ENCODE results near the gene SH2B3.

Gene SH2B3

GRCh38 chr12:111404362-111405148 is 1.2 kb upstream of the SH2B3 start:
- DNase-seq (ENCODE audit: low read depth, low spot score) = no peak
- no peak overlapping the region for H3K9ac ChIP-seq (ENCODE audit: insufficient read length)

GRCh38 chr12:111405149-111405858 is 419 bp upstream of the SH2B3 start:
- H3K27ac ChIP-seq = peak overlapping the region; percentile 89
- no peak overlapping the region for H3K9ac ChIP-seq (ENCODE audit: insufficient read length)

More at GRCh38 chr12:111404362-111405148, 1.2 kb upstream of the SH2B3 start:
- Histone ChIP-seq H3K4me3 (peak overlapping the region; percentile 92), H3K27ac (peak overlapping the region; percentile 89), H3K36me3 (ENCODE audit: insufficient read depth, low read length) (no peaks in the 10 kb centered on the region), H3K9me3 (ENCODE audit: low read depth, low read length) (no peaks in the 10 kb centered on the region)
- TF ChIP-seq FOXP2 (optimal IDR thresholded peaks at IDR 0.05; ENCODE audit: control extremely low read depth, extremely low read length, insufficient read depth) (no peak), EZH2 (IDR thresholded peaks at IDR 0.05) (no peak), POLR2AphosphoS5 (IDR thresholded peaks at IDR 0.05; ENCODE audit: borderline replicate concordance, low read depth, low read length) (0 out of 2 replicates have a peak, but pooled peaks have one; percentile 40)

GRCh38 chr12:111406474-111407376 is 1.0 kb downstream of the SH2B3 start:
- Histone ChIP-seq H3K27ac (peak overlapping the region; percentile 20; the same call in 1 of the 2 replicates), H3K4me3 (peak overlapping the region; percentile 92), H3K9me3 (ENCODE audit: low read depth, low read length) (no peaks in the 10 kb centered on the region), H3K36me3 (ENCODE audit: insufficient read depth, low read length) (no peaks in the 10 kb centered on the region), H3K9ac (ENCODE audit: insufficient read length) (peak overlapping the region; percentile 82)
- DNase-seq (ENCODE audit: low read depth, low spot score) = no peak
- no peak for TF ChIP-seq FOXP2 (optimal IDR thresholded peaks at IDR 0.05; ENCODE audit: control extremely low read depth, extremely low read length, insufficient read depth)
- no peak for TF ChIP-seq EZH2 (IDR thresholded peaks at IDR 0.05)
- peak; percentile 14; the same call in 1 of the 2 replicates for TF ChIP-seq POLR2AphosphoS5 (IDR thresholded peaks at IDR 0.05; ENCODE audit: borderline replicate concordance, low read depth, low read length)

More at GRCh38 chr12:111405149-111405858, 419 bp upstream of the SH2B3 start:
- Histone ChIP-seq H3K9me3 (ENCODE audit: low read depth, low read length) (no peaks in the 10 kb centered on the region), H3K36me3 (ENCODE audit: insufficient read depth, low read length) (no peaks in the 10 kb centered on the region), H3K4me3 (peak overlapping the region; percentile 92)
- DNase-seq (ENCODE audit: low read depth, low spot score) = no peak
- TF ChIP-seq EZH2 (IDR thresholded peaks at IDR 0.05) (no peak), POLR2AphosphoS5 (IDR thresholded peaks at IDR 0.05; ENCODE audit: borderline replicate concordance, low read depth, low read length) (peak; percentile 45; the same call in 1 of the 2 replicates), FOXP2 (optimal IDR thresholded peaks at IDR 0.05; ENCODE audit: control extremely low read depth, extremely low read length, insufficient read depth) (no peak)

GRCh38 chr12:111407377-111408115 is 1.8 kb downstream of the SH2B3 start:
- H3K9ac ChIP-seq (ENCODE audit: insufficient read length) = peak overlapping the region; percentile 82
- peak overlapping the region; percentile 5; the same call in 1 of the 2 replicates for H3K27ac ChIP-seq
- peak overlapping the region; percentile 92 for H3K4me3 ChIP-seq
- H3K9me3 ChIP-seq (ENCODE audit: low read depth, low read length) = no peaks in the 10 kb centered on the region
- TF ChIP-seq FOXP2 (optimal IDR thresholded peaks at IDR 0.05; ENCODE audit: control extremely low read depth, extremely low read length, insufficient read depth) (no peak), EZH2 (IDR thresholded peaks at IDR 0.05) (no peak), POLR2AphosphoS5 (IDR thresholded peaks at IDR 0.05; ENCODE audit: borderline replicate concordance, low read depth, low read length) (no peak; the same call in 1 of the 2 replicates)
- no peaks in the 10 kb centered on the region for H3K36me3 ChIP-seq (ENCODE audit: insufficient read depth, low read length)
- no peak for DNase-seq (ENCODE audit: low read depth, low spot score)

- TF ChIP-seq POLR2AphosphoS5 (IDR thresholded peaks at IDR 0.05; ENCODE audit: borderline replicate concordance, low read depth, low read length) (no peak), EZH2 (IDR thresholded peaks at IDR 0.05) (no peak), FOXP2 (optimal IDR thresholded peaks at IDR 0.05; ENCODE audit: control extremely low read depth, extremely low read length, insufficient read depth) (no peak)
- no peak for DNase-seq (ENCODE audit: low read depth, low spot score)
- H3K9ac ChIP-seq (ENCODE audit: insufficient read length) = no peak overlapping the region
- H3K9me3 ChIP-seq (ENCODE audit: low read depth, low read length) = no peaks in the 10 kb centered on the region
- H3K36me3 ChIP-seq (ENCODE audit: insufficient read depth, low read length) = no peaks in the 10 kb centered on the region
- H3K27ac ChIP-seq = peak overlapping the region; percentile 96
- peak overlapping the region; percentile 92 for H3K4me3 ChIP-seq
Observed at GRCh38 chr12:111408116-111408440, 2.4 kb downstream of the SH2B3 start.

- Histone ChIP-seq H3K4me3 (peak overlapping the region; percentile 92), H3K9me3 (ENCODE audit: low read depth, low read length) (no peaks in the 10 kb centered on the region), H3K36me3 (ENCODE audit: insufficient read depth, low read length) (no peaks in the 10 kb centered on the region), H3K27ac (peak overlapping the region; percentile 96), H3K9ac (ENCODE audit: insufficient read length) (peak overlapping the region; percentile 54)
- TF ChIP-seq EZH2 (IDR thresholded peaks at IDR 0.05) (no peak), POLR2AphosphoS5 (IDR thresholded peaks at IDR 0.05; ENCODE audit: borderline replicate concordance, low read depth, low read length) (no peak), FOXP2 (optimal IDR thresholded peaks at IDR 0.05; ENCODE audit: control extremely low read depth, extremely low read length, insufficient read depth) (no peak)
- no peak for DNase-seq (ENCODE audit: low read depth, low spot score)
Observed at GRCh38 chr12:111408686-111409402, 3.1 kb downstream of the SH2B3 start.

GRCh38 chr12:111409403-111409779 is 3.7 kb downstream of the SH2B3 start:
- Histone ChIP-seq H3K9me3 (ENCODE audit: low read depth, low read length) (no peaks in the 10 kb centered on the region), H3K9ac (ENCODE audit: insufficient read length) (peak overlapping the region; percentile 50), H3K4me3 (peak overlapping the region; percentile 92), H3K36me3 (ENCODE audit: insufficient read depth, low read length) (no peaks in the 10 kb centered on the region), H3K27ac (peak overlapping the region; percentile 96)
- TF ChIP-seq EZH2 (IDR thresholded peaks at IDR 0.05) = no peak
- no peak for TF ChIP-seq POLR2AphosphoS5 (IDR thresholded peaks at IDR 0.05; ENCODE audit: borderline replicate concordance, low read depth, low read length)
- no peak for TF ChIP-seq FOXP2 (optimal IDR thresholded peaks at IDR 0.05; ENCODE audit: control extremely low read depth, extremely low read length, insufficient read depth)
- no peak for DNase-seq (ENCODE audit: low read depth, low spot score)
